ENCODE data around the gene SCN8A.
A peak's percentile ranks its signal among the peaks of the same experiment; 100 is the strongest.

Gene SCN8A

DNA sequence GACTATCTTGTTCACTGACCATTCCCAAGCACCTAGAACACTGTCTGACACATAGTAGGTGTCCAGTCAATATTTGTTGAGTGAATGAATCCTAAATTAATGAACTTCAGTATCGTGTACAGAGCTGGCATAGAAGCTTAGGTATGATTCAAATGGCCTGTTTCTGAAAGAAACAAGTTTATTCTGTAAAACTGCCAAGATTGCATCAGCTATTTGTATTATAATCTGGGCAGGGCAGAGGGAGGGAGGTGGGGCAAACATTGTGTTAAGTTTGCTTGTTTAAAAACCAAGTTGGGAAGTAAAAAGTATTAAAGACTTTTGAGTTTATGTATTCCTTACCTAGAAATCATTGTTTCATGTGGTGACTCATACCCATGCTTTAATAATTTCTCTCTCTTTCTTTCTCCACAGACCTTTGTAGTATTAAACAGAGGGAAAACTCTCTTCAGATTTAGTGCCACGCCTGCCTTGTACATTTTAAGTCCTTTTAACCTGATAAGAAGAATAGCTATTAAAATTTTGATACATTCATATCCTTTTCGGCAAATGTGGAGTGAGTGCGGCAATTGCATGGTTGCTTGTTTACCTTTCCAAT lies 92.8 kb downstream of the SCN8A start:
- peak; percentile 26 for DNase-seq (ENCODE audit: low read depth)
- no peak overlapping the region for H3K4me3 ChIP-seq (ENCODE audit: low read depth, low read length)
- TF ChIP-seq, protein P1, sequence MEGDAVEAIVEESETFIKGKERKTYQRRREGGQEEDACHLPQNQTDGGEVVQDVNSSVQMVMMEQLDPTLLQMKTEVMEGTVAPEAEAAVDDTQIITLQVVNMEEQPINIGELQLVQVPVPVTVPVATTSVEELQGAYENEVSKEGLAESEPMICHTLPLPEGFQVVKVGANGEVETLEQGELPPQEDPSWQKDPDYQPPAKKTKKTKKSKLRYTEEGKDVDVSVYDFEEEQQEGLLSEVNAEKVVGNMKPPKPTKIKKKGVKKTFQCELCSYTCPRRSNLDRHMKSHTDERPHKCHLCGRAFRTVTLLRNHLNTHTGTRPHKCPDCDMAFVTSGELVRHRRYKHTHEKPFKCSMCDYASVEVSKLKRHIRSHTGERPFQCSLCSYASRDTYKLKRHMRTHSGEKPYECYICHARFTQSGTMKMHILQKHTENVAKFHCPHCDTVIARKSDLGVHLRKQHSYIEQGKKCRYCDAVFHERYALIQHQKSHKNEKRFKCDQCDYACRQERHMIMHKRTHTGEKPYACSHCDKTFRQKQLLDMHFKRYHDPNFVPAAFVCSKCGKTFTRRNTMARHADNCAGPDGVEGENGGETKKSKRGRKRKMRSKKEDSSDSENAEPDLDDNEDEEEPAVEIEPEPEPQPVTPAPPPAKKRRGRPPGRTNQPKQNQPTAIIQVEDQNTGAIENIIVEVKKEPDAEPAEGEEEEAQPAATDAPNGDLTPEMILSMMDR (IDR thresholded peaks at IDR 0.05; ENCODE audit: low read depth, low read length, missing control alignments), result no peak
- in situ Hi-C loops (cut with HindIII; ENCODE audit: low sequenced_read_pairs), result no loop called here

DNA sequence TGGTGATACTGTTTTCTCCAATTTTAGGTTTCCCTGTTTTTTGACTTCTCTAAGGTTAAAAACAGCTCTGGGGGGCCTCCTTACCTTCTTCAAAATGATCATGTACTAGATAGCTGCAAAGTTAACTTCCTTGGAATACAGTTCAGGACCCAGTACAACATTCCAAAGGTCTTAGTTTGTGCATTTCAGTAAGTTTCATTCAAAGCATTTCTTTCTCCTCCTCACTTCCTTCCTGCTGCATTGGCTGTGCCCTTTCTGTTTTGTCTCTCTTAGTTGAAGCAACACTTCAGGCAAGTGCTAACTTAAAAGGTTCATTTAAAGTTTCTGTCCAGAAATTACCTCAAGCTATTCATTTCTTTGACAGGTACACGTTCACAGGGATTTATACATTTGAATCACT lies 95.7 kb downstream of the SCN8A start:
- TF ChIP-seq, protein P1 (IDR thresholded peaks at IDR 0.05; ENCODE audit: low read depth, low read length, missing control alignments), result no peak
- DNase-seq (ENCODE audit: low read depth), result no peak
- in situ Hi-C loops (cut with HindIII; ENCODE audit: low sequenced_read_pairs), result no loop called here
- no peak overlapping the region for H3K4me3 ChIP-seq (ENCODE audit: low read depth, low read length)

DNA sequence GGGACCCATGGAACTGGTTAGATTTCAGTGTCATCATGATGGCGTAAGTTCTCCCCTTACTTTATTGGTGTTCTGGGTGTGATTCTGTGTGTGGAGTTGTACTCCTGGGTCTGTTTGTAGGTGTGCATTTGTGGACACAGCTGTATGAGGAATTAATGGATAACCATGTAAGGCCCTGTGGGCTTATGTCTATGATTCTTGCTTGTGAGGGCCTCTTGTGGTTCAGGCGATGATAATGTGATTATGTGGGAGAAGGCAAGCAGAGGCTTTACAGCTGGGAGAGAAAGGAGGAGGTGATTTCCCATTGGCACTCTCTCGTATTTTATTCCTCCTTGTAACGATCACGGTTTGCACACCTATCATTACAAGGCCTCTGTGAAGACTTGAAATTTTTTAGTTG lies 96.1 kb downstream of the SCN8A start:
- no peak overlapping the region for H3K4me3 ChIP-seq (ENCODE audit: low read depth, low read length)

DNA sequence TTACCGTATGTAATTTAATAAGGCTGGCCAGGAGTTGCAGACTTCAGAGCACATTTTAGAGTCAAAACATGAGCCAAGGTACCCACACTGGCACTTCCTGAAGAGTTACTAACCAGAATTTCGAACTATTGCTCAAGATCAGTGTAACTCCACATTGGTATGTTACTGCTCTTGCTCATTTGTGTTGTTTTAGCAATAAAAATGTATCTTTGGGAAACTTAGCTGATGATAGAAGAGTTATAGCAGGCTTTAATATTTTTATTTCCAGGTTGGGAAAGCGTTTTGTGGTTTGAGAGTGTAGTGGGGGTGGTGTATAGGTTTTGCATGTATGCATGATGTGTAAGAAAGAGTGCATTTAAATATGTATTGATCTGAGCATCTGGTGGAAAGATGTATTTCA lies 96.6 kb downstream of the SCN8A start:
- no peak for DNase-seq (ENCODE audit: low read depth)
- in situ Hi-C loops (cut with HindIII; ENCODE audit: low sequenced_read_pairs), result no loop called here
- TF ChIP-seq, protein P1 (IDR thresholded peaks at IDR 0.05; ENCODE audit: low read depth, low read length, missing control alignments), result no peak
- H3K4me3 ChIP-seq (ENCODE audit: low read depth, low read length), result no peak overlapping the region

More for the DNA sequence above, 96.1 kb downstream of the SCN8A start:
- DNase-seq (ENCODE audit: low read depth), result no peak
- TF ChIP-seq, protein P1 (IDR thresholded peaks at IDR 0.05; ENCODE audit: low read depth, low read length, missing control alignments), result no peak
- in situ Hi-C loops (cut with HindIII; ENCODE audit: low sequenced_read_pairs), result no loop called here

DNA sequence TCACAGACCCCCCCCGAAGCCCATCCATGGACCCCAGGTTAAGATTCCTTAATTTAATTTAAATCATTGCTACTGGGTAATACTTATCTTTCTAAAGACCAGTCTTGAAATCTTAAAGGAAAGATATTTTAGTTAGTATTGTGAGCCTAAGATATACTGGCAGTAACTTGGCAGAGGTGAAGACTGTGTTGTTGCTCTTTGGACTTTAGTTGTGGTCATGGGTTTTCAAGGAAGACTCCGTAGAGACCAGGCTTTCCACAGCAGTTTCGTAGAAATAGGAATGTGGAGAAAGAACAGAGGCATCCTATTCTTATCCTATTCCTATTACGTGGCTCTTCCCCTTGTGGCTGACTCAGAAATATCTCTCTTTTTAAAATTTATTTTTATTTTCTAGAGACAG lies 99.0 kb downstream of the SCN8A start:
- in situ Hi-C loops (cut with HindIII; ENCODE audit: low sequenced_read_pairs), result no loop called here
- no peak overlapping the region for H3K4me3 ChIP-seq (ENCODE audit: low read depth, low read length)
- TF ChIP-seq, protein P1 (IDR thresholded peaks at IDR 0.05; ENCODE audit: low read depth, low read length, missing control alignments), result no peak
- DNase-seq (ENCODE audit: low read depth), result no peak

DNA sequence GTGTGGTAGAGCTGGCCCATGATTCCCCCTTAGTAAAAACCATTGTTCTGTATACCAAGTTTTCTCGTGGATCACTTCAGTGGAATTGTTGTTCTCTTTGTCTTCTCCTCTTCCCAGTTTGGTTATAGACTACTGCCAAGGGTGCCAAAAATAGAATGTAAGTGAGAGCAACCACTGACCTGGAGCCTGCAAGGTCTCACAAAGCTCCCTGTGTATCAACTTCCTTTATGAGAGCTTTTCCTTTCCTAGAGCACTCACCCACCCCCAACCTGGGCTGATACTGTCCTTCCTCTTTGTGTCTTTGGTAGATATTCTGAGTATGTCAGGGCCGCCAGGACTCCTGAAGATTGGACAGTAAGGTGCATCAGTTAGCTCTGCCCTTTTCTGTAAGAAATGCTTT lies 101.0 kb downstream of the SCN8A start:
- no peak for DNase-seq (ENCODE audit: low read depth)
- H3K4me3 ChIP-seq (ENCODE audit: low read depth, low read length), result no peak overlapping the region
- in situ Hi-C loops (cut with HindIII; ENCODE audit: low sequenced_read_pairs), result no loop called here
- TF ChIP-seq, protein P1 (IDR thresholded peaks at IDR 0.05; ENCODE audit: low read depth, low read length, missing control alignments), result no peak
